ENCODE results near the gene SPIN2B.

SPIN2B gene

GRCh38 chrX:57070185-57070984 is 51.0 kb downstream of the SPIN2B start:
- DNase-seq (ENCODE audit: low read depth in 2 of 2), result no peak
